ENCODE results near the gene TRPM3.
A peak's percentile ranks its signal among the peaks of the same experiment; 100 is the strongest.

TRPM3 gene

DNA sequence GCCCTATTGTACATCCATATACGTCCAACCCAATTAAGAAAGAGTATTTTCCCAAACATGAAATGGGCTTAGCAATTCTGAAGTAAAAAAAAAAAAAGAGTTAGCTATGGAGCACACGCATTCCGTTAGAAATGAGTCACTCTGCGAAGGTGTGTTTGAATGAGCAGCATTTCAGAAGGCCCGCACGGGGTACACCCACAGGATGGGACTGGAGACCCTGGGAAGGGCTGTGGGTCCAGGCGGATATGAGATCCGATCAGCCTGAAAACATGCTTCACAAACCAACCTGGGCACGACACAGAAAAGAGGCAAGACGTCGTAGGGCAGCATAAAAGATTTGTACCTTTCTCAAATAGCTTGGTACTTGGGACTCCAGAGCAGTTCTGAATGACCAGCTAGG is 533.0 kb downstream of the TRPM3 start:
- TF ChIP-seq CTCF (IDR thresholded peaks at IDR 0.05; ENCODE audit: low read length, missing control alignments), result no peak
- no peak for DNase-seq (ENCODE audit: low read depth)
- H3K4me3 ChIP-seq (replicated peaks; ENCODE audit: low read depth, low read length), result no peak overlapping the region

- peak; percentile 86 for DNase-seq (ENCODE audit: low read depth)
- no peak for TF ChIP-seq CTCF (IDR thresholded peaks at IDR 0.05; ENCODE audit: low read length, missing control alignments)
- no peak overlapping the region for H3K4me3 ChIP-seq (replicated peaks; ENCODE audit: low read depth, low read length)
Measured at GRCh38 chr9:70587201-70587600, 534.2 kb downstream of the TRPM3 start.

GRCh38 chr9:70586476-70586875 is 534.9 kb downstream of the TRPM3 start:
- DNase-seq (ENCODE audit: low read depth), result no peak
- H3K4me3 ChIP-seq (replicated peaks; ENCODE audit: low read depth, low read length), result no peak overlapping the region
- no peak for TF ChIP-seq CTCF (IDR thresholded peaks at IDR 0.05; ENCODE audit: low read length, missing control alignments)

GRCh38 chr9:70581955-70582350 is 539.5 kb downstream of the TRPM3 start:
- TF ChIP-seq CTCF (IDR thresholded peaks at IDR 0.05; ENCODE audit: low read length, missing control alignments), result no peak
- no peak overlapping the region for H3K4me3 ChIP-seq (replicated peaks; ENCODE audit: low read depth, low read length)
- DNase-seq (ENCODE audit: low read depth), result no peak

GRCh38 chr9:70581214-70581954 is 540.0 kb downstream of the TRPM3 start:
- DNase-seq (ENCODE audit: low read depth), result no peak
- no peak for TF ChIP-seq CTCF (IDR thresholded peaks at IDR 0.05; ENCODE audit: low read length, missing control alignments)
- H3K4me3 ChIP-seq (replicated peaks; ENCODE audit: low read depth, low read length), result no peak overlapping the region

DNA sequence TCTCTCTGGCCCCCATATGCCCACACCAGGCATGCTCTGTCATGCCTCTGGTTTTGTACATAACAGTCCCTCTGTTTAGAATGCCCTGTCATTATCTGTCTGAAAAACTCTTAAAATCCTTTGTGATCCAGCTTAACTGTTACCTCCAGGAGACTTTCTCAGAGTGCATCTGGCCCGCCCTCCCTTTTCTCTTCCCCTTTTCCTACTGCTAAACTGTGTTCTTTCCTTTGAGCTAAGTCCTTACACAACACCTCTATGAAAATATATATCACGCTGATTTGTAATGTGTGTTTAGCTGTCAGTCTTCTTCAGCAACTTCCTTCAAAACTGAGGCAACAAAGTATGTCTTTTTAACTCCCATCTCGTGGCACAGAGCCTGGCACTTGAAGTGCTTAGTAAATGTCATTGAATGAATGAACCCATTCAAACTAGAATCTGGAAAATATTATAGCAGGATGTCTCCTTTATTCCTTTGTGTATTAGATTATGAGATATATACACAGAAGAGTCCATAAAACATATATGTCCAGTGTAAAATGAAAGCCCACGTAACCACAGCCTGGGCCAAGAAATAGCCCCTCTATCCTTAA is 540.7 kb downstream of the TRPM3 start:
- no peak for DNase-seq (ENCODE audit: low read depth)
- no peak for TF ChIP-seq CTCF (IDR thresholded peaks at IDR 0.05; ENCODE audit: low read length, missing control alignments)
- no peak overlapping the region for H3K4me3 ChIP-seq (replicated peaks; ENCODE audit: low read depth, low read length)

GRCh38 chr9:70579686-70580085 is 541.7 kb downstream of the TRPM3 start:
- TF ChIP-seq CTCF (IDR thresholded peaks at IDR 0.05; ENCODE audit: low read length, missing control alignments), result no peak
- H3K4me3 ChIP-seq (replicated peaks; ENCODE audit: low read depth, low read length), result no peak overlapping the region
- DNase-seq (ENCODE audit: low read depth), result no peak
